Stimulated activated CD4-positive, alpha-beta T cell treated with anti-CD3 and anti-CD28 coated beads, Interleukin-1b, Interleukin-23, amount 100 ng/mL, for 48 hours (primary cell): ENCODE data around the gene UNC93B1.
"Not testable (repeated sequence)": the region's sequence is repeated elsewhere in the genome, so short reads cannot be mapped to it uniquely, and the experiment has no call there.

Experiments used
- DNase-seq: peaks from one replicate; pipeline ENCODE4 v3.0.0-alpha.2; 2020

UNC93B1 gene

DNA sequence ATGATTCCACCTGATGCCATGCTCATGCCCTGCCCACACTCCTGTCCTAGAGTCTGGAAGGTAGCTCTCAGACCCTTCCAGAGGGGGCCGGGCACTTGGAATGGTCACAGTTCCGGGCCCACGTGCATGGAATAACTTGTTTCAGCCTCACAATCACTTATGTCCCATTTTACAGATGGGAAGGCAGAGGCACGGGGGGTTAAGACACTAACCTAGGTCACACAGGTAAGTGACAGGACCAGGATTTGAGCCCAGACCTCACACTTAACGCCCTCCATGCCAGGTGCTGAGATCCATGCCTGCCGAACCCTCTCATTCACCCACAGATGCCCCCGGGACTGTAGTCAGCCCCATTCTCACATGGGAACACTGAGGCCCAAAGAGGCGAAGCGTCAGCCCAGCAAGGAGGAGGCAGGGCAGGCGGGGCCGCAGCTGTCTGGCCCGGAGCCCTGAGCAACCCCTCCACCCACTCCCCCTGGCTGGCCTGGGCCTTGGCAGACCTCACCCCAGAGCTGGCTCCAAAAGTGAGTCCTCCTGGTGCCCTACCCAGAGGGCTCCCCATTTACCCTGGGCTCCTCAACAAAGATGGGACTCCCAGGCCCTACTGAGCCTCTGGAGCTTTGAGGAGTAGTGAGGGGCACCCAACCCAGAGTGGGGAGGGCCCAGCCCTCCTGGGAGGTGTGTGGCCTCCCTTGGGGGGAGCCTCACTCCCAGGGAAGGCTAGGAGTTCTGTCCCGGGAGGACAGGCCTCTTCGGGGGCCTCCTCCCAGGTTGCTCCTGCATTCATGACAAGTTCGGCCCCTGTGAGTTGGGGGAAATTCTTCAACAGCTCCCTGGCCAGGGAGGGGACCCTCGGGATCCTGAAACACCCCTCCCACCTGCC, 3.8 kb upstream of the UNC93B1 start:
- DNase-seq = no peak

DNA sequence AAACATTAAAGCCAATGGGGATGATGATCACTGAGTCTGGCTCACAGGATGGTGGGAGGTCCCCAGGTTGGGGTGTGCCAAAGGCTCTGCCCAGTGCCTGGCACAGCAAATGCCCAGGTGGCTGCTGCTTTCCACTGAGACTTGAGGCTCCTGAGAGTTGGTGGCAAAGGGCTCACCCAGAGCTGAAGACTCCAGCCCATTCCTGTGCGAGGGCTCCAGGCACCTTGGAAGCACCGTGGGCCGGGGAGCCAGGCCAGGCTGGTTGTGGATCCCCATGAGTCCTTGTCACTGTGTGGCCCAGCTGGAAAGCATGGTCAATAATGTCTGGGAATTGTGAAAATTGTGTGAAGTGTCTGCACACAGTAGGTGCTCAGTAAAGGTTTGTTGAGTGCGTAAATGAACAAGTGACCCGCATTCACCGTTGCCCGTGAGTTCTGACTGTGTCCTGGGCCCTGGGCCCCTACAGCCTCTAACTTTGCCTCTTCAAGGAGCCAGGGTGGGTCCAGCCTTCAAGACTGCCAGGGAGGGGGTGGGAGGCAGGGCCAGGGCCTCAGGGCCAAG, 2.8 kb upstream of the UNC93B1 start:
- DNase-seq = no peak

DNA sequence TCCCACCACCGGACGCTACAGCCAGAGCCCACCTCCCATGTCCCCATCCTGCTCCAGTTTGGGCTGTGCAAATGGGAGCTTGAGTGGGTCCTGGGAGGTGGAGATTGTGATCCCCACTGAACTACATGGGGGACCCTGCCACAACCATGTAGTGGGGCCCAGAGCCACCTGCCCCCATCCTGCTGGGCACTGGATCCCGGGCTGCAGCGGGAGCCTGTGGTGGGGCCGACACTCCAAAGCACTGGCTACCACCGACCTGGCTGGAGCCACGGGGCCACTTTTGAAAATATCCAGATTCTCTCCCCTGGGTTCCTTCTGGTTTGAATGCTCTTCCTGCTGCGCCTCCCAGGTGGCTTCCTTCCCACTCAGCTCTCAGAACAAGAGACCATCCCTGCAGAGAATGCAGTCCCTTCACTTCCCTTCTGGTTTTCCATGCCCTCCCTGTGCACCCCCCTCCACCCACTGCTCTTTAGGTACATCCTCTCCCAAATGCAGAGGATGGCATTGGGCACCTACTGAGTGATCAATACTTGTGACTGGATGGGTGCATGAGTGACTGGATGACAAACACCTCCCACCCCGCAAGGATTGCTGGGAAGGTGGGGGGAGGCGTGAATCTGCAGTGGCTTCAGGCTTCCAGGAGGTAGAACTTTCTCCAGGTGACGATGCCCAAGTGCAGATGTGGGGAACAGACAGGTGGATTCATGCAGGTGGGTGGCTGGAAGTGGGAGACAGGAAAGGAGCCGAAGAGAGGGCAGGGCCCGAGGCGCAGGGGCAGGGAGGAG, 846 bp upstream of the UNC93B1 start:
- no peak for DNase-seq

DNA sequence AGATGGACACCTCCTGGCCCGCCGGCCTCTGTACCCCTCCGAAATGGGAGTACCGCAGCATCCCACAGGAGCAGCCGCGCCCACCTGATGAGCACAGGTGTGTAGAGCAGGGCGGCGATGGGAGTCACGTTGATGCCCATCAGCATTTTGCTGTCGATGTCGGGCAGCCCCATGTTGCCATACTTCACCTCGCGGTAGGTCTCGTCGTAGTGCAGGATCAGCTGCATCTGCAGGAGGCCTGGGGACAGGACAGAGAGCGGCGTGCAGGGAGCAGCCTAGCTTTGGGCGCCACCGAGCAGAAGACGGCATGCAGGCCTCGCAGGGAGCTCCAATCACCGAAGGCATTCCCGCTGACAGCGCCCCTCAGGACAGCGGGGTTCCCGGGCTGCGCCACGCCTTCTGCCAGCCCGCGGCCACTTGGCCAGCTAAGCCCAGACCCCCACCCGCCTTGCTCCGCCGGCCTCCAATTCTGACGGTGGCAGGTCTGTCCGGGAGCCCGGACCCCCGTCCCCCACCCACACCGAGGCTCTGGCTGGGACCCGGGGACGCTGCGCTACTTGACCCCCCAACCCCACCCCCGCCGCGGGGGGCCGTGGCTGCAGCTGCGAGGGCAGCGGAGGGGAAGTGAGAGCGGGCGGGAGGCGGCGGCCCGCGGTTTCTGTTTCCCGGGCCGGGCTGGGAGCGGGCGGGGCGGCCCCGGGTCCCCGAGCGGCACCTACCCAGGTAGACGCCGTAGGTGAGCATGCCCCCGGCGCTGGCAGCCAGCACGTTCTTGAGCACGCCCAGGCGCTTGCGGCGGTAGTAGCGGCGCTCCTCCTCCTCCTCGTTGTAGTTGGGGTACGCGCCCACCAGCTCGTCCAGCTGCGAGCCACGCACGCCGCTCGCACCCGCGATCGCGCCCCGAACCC, 705 bp downstream of the UNC93B1 start:
- DNase-seq = peak; percentile 52

DNA sequence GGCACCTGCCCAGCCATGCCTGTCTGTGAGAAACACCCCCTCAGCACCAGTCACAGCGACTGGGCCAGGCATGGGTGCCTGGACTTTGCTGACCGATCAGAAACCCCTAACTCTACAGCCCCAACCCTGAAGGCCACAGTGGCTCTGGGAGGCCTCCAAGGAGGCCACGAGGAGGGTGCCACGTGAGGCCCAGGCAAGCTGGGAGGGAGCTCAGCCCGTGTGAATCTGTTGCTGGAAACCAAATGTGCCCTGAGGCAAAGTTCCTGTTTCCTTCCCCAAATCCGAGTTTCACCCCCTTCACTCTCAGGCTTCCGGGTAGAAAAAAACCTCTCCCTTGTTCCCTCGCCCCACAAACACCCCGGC, 1.3 kb downstream of the UNC93B1 start:
- DNase-seq = no peak

DNA sequence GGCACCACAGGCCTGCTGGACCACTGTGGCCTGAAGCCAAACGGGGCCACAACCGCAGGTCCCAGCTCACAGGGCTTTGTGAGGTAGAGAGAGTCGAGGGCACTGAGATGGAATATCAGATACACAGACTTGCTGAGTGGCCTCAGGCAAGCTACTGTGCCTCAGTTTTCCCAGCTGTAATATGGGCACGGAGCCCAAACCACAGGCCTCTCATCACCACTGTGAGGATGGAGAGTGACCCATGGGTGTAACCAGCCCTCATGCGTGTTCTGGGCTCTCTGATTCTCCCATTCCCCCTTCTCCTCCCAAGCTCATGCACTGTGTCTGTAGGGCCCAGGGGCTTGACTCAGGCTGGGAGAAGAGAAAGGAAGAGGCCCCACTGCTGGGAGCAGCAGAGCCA, 4.2 kb downstream of the UNC93B1 start:
- DNase-seq = no peak

DNA sequence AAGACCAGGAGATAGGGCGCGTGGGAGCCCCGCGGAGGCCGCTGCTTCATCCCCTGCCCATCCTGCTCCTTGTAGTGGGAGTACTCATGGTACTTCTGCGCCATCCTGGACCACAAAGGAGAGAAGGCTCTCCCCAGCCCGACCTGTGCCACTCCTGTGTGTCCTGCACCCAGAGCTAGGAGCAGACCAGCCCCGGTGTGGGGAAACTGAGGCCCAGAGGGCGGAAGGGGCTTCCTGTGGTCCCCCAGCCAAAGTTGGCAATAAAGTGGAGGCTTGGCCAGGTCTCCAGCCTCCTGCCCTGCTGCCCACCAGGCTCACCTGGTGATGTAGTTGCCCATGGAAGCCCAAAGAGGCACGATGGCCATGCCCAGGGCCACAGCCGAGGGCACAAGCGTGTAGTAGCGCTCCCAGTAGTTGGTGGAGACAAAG, 4.7 kb downstream of the UNC93B1 start:
- no peak for DNase-seq

DNA sequence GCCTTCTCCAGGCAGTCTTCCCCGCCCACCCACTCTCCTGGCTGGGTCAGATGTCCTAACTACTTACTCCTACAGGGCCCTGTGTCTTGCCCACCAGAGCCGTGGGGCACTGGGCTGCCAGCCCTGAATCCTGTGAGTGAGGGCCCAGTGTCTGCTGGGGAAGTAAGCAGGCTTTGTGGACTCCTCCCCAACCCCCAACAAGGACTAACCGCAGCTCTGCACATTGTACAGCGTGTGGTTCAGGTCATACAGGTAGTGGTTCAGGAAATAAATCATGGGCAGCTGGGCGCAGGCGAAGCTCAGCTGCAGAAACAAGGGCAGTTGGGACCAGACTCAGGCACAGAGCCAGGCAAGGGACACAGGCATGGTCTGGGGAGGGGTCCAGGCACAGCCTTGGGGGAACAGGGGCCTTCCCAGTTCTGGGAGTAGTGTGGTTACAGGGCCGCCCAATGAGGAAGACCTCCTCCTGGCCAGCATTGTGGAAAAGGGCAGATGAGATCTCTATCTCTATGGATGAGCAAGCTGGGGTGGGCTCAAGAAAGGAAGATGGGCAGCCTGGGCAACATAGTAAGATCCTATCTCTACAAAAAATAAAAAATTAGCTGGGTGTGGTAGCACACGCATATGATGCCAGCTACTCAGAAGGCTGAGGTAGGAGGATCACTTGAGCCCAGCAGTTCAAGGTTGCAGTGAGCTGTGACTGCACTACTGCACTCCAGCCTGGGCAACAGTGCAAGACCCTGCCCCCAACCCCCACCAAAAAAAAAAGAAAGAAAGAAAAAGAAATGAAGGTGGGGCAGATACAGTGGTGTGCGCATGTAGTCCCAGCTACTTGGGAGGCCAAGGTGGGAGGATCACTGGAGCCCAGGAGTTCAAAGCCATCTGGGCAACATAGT, 5.5 kb downstream of the UNC93B1 start:
- no peak for DNase-seq

DNA sequence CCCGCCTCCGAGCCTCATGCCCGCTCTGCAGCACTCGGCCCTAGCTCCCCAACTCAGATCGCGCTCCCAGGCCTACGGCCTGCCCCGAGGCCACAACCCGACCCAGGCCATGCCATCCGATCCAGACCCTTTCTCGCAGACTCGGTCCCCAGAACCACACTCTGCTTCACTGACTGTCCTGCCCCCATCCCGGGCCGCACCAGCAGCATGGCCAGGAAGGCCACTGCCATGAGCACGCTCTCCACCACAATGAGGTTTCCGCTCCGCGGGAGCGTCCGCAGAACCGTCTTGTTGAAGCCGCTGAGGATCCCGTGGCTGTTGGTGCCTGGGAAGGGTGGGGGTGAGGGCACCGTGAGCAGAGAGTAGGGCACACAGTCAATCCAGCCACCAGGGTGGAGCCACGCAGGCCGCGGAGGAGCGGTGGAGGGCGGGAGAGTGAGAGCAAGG, 6.4 kb downstream of the UNC93B1 start:
- DNase-seq = no peak

DNA sequence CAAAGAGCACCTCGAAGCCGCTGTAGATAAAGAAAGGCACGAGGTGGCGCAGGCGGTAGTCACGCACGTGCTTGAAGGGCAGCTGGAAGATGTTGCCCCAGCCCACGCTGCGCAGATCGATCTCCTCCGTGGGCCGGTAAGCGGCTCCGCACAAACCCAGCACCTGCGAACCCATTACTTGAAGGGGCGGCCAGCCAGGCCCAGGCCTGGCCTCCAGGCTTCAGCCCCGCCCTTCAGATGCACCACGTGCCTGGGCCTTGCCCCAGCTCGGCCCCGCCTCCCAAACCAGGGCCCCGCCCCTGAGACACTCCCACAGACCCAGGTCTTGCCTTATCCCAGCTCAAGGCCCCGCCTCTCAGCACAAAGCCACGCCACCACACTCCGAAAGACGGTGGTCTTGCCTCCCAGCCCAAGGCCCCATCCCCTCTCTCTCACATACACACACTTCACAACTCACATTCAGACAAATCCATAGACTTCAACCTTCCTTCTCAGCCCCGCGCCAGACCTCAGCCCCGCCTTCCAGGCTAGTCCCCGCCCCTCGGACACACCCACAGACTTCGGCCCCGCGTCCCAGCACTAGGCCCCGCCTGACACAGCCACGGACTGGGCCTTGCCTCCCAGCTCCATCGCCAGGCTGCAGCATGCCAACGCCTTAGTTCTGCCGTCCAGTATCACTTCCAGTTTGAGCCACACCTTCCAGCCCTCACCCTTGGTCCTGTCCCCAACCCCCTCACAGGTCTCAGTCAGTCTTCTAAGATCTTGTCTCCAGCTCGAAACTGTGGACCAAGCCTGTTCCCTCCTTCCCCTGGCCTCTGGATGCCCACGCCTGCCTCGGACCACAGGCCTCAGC, 7.0 kb downstream of the UNC93B1 start:
- DNase-seq = peak; percentile 59

DNA sequence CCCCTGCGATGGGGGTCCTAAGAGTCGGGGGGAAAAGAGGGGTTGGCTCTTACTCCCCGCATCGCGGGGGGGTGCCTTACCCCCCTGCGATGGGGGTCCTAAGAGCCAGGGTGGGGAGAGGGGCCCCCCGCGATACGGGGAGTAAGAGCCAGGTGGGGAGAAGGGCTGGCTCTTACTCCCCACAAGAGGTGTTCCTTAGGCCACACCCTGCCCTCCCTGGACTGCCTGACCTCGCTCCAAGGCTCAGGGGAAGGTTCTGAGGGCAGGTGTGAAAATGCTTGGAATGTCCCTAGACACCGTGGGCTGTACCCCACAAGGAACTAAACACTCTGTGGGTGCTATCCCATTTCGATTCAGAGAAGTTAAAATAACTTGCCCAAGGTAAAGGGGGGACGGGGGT, 7.8 kb downstream of the UNC93B1 start:
- DNase-seq = no peak

DNA sequence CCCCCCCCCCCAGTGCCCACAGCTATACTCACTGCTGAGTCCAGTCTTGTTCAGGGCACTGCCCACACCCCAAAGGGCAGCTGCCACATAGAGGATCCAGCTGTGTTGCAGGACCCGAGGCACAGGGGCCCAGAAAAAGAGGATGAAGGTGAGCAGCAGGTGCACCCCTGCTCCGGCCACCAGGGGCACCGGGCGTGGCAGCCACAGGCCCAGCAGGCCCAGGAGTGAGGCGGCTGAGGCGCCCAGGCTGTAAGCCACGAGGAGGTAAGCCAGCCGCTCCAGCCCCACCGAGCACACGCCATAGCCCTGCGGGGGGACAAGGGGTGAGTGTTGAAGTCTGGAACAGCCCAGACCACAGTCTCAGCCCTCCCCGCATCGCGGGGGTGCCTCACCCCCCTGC, 8.3 kb downstream of the UNC93B1 start:
- DNase-seq = not testable (repeated sequence)

DNA sequence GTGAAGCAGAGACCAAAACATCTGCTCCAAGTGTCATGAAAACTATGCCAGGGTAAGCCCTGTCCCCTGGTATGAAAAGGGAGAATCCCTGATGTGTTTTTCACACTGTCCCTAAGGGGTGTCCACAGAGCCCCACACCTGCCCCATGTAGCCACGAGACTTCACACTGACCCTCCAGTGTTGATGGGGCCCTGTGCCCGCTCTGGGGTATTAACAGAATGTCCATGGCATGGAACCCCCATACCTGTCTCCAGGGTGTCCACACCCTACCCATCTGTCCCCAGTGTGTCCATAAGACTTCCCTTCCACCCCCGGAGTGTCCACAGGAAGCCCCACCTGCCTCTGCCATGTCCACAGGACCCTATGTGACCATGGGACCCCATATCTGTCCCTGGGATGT, 8.8 kb downstream of the UNC93B1 start:
- DNase-seq = not testable (repeated sequence)

DNA sequence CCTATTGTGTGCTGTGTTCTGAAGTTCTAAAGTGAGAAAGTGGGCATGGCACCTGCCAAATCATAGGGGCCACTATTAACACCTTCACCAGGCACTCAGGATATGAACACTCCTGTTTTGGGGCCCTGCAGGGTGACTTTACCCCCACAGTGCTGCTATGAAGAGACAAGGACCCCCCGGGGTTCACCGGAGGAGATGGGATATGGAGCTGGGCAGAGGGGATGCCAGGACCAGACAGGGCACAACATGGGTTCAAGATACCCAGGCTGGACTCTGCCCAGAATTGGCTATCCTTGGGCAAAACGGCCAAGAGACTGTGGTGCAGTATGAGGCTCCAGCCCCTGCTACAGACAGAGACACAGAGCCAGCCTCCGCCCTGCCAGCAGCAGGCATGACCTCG, 9.5 kb downstream of the UNC93B1 start:
- DNase-seq = not testable (repeated sequence)

DNA sequence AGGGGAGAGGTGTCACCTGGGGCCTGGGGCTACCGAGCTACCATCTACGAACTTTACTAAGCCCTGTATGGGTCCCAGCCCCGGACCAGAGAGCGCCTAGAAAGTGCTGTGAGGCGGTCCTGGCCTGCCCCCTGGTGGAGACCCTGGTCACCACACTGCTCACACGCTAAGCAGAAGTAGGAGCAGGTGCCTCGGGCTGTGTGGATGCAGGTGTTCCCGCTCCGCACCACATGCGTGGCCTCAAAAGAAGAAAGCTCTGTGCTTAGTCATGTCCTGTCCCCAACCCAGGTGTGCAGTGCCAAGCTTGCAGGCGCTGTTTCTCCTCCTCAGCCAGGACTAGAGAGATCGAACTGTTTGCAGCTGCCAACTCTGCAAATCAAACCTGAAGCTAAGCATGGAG, 10.1 kb downstream of the UNC93B1 start:
- peak; percentile 55 for DNase-seq

DNA sequence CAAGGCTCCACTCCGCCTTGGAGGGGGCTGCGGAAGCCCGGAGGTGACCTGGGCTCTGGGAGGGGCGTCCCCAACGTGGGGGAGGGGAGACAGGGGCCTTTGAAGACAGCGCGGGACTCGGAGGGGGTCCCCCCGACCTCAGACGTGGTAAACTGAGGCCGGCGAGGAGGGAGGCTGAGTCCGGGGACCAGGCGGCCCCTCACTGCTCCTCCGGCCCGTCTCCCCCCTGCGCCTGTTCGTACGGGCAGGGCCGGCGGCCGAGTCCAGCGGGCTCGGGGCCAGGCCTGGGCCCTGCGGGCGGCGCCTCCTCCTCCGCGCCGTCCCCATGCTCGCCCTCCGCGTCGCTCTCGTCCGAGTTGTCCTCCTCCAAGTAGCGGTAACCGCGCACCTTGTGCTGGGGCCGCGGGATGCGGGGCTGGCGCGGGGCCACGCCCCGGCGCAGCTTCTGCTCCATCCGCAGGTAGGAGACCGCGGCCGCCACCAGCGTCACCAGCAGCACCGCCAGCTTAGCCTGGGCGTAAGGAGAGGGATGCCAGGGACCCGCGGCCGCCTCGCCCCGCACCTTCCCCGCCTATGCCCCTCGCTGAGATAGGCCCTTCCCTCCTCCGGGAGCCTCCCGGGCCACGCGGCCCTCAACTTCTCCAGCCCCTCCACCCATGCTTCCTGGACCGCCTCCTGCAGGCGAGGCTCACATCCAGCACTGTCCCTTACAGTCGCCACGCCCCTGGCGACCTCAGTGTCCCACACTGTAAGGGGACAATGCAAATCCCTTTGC, 12.4 kb downstream of the UNC93B1 start:
- DNase-seq = not testable (repeated sequence)

DNA sequence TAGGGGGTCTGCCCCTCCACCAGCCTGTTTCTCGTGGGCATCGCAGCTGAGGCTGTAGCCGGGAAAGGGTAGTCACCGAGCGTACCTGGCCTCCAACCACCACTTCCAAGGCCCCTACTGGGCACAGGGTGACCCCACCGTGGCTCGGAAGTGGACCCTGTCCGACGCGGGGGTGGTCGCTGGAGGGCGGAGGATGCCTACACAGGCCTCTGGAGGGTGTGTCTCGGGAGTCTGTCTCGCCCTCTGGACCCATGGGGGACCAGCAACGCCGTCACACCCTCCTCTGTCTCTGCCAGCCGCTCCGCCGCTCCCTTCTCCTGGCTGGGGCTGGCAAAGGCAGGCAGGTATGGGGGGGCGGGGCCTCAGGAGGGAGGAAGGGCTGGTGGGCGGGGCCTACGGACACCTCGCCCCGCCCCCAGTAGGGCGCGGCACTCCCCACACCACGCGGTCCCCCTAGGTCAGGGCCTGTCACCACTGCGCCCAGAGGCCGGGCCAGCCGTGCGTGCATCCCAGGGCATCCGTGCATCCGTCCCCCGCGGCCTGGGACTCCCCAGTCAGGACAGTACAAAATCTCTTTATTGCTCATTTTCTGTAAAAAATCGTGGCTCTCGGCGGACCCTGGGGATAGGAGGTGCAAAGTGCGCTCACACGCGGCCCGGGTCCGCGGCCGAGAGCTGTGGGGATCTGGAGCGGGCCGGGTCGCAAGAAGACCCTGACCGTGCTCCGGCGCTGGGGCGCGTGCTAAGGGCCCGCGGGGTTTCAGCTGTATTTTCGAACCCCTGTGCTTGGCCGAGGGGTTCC, 13.2 kb downstream of the UNC93B1 start:
- DNase-seq = not testable (repeated sequence)

DNA sequence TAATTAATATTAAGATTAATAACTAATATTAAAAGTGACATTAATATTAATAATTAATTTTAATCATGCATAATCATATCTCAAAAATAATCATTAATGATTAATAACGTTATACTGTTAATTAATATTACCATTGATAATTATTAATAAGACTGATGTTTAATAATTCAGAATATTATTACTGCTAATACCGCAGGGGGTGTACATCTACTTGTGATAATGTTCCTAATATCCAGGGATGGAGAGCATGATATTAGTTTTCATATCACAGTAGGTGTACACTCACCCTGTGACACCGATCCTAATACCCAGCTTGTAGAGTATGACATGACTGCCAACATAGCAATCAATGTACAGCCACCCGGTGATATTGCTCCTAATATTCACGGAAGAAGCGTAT, 18.6 kb downstream of the UNC93B1 start:
- DNase-seq = not testable (repeated sequence)

DNA sequence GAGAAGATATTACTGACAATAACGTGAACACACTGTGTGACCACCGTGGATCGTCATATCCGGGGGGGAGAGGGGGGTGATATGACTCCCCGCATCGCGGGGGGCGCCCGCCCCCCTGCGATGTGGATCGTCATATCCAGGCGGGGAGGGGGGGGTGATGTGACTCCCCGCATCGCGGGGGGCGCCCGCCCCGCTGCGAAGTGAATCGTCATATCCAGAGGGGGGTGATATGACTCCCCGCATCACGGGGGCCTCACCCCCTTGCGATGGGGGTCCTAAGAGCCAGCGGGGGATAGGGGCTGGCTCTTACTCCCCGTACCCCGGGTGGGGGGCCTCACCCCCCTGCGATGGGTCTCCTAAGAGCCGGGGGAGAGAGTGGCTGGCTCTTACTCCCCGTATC, 19.9 kb downstream of the UNC93B1 start:
- no peak for DNase-seq
